GM21619 (cell line): ENCODE data around the gene SETX.

Experiments used
- ATAC-seq: cut with Tn5 transposase; IDR thresholded peaks from one replicate; pipeline ENCODE4 v1.9.1; 2021; ENCODE audit not compliant: unreplicated experiment

SETX gene

GRCh38 chr9:132364068-132364467, 9.3 kb upstream of the SETX start:
- no peak for ATAC-seq

DNA sequence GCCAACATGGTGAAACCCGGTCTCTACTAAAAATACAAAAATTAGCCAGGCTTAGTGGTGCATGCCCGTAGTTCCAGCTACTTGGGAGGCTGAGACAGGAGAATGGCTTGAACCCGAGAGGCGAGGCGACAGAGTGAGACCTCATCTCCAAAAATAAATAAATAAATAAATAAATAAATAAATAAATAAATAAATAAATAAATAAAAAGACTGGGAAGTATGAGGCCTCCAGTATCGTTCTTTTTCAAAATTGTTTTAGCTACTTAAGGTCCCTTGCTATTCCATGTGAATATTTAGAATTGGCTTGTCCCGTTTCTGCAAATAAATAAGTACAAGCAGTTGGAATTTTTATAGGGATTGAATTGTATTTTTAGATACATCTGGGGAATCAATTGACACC, 3.0 kb upstream of the SETX start:
- no peak for ATAC-seq

DNA sequence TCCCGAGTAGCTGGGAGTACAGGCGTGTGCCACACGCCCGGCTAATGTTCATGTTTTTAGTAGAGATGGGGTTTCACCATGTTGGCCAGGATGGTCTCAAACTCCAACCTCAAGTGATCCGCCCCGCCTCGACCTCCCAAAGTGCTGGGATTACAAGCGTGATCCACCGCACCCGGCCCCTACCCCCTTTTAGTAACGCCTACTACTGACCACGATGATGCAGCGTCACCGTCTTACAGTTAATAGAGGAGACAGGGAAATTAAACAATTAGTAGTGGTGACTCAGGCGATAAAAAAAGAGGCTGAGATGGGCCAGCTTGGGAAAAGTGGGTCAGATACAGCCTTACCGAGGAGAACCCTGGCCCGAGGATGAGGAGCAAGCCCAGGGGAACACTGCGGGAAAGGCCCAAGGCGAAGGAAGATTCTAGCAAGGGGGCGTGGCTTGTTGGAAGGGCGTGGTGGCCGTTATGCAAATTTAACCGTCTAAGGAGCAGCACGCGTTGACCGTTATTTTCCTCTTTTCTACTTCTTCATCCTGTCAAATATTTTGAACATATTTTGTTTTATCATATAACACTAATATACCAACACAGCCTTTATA, 1.6 kb upstream of the SETX start:
- ATAC-seq, result no peak

DNA sequence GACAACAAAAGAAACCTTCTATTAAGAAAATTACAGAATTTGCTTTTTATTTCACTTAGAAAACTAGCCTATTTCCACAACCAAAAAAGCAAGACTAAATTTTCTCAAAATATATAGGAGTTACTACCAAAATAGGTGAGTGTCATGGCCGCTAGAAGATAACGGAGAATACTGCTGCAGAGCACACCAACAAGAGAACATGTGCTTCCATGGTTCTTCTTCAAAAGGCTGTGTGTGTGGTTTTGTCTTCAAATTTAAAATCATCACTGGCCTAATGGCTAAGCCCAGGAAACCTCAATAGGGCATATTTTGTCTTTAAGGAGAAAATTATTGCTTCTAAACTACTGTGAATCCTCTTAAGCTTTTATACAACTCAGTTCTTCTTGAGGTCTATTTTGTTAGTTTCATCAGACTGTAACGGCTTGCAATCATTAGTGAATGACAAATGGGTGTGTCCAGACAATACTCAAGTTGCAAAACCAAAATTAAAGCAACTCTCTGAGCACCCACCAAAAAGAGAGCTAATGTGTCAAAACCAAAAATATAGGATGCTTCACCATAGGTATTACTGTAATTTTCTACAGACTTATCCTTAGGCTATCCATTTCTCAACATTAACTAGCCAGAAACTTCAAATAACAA, 3.3 kb downstream of the SETX start:
- ATAC-seq, result no peak

- ATAC-seq, result no peak
Observed at GRCh38 chr9:132350861-132351315, 3.9 kb downstream of the SETX start.

DNA sequence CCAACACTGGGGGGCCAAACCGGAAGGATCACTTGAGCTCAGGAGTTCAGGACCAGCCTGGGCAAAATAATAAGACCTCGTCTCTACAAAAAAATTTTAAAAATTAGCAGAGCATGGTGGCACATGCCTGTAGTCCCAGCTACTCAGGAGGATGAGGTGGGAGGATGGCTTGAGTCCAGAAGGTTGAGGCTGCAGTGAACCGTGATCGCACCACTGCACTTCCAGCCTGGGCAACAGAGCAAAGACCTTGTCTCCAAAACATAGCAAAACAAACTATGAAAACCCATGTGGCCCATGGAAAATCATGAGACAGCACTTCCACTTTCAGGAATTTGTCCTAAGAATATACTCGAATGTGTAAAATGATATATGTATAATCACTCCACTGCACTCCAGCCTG, 6.1 kb downstream of the SETX start:
- ATAC-seq, result no peak

- ATAC-seq, result no peak
Observed at GRCh38 chr9:132346177-132346576, 8.6 kb downstream of the SETX start.

DNA sequence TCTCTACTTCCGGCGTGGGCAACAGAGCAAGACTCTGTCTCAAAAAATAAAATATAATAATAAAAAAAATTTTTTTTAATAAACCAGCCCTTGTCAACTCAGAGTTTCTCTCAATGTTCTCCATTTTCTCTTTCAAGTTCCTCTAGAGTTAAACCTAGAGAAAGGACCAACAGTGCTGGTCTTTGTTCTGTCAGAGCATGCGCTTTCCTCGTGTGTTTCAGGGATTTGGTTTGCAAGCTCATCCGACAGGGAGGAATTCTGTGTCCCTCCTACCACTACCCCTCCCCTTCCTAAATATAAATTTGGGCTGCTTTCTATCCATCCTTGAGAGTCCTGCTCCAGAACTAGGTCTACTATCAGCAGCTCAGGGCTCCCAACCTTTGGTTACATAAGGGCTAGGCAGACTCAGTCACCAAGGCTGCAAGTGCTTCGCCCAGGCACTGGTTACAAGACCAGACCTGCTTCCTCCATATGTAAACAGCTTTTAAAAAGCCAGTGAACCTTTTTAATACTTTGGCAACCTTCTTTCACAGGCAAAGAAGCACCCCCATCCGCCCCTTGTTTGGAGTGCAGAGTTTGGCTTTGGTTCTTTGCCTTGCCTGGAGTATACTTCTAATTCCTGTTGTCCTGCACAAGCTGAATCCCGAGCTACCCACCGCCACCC, 13.5 kb downstream of the SETX start:
- no peak for ATAC-seq

DNA sequence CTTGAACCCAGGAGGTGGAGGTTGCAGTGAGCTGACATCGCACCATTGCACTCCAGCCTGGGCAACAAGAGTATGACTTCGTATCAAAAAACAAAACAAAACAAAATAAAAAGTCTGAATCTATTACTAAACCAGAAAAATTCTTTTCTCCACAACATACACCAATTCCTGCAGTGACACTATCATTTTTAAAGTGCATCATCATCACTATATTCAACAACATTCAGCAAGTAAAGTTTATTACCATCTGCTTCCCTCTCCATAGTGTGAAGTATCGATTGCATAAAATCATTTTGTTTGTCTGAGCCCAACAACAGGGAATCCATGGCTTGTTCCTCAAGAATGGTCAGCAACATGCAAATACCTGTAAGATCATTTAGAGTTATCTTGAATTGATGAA, 20.4 kb downstream of the SETX start:
- no peak for ATAC-seq

GRCh38 chr9:132333556-132333955, 21.2 kb downstream of the SETX start:
- ATAC-seq, result no peak

DNA sequence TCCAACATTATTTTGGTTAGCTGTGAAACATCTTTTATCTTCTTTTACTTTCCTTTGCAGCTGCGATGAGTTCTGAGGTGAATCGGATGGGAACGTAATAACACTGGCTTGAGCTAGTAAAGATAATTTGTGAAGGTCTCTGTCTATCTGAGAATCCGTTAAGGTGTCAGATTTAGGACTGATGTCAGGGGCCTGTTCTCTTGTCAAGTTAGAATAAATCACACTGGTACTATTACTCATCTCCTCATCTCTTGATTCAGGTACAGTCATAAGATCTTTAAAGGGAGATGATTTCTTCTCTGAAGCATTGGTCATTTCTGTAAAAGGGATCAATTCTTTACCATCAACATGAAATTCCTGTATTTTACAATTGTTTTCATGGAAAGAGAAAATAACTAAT, 26.2 kb downstream of the SETX start:
- ATAC-seq, result no peak

GRCh38 chr9:132327537-132327936, 27.2 kb downstream of the SETX start:
- ATAC-seq, result no peak

- no peak for ATAC-seq
Observed at GRCh38 chr9:132324425-132324824, 30.4 kb downstream of the SETX start.

GRCh38 chr9:132319421-132320110, 35.2 kb downstream of the SETX start:
- ATAC-seq, result no peak

DNA sequence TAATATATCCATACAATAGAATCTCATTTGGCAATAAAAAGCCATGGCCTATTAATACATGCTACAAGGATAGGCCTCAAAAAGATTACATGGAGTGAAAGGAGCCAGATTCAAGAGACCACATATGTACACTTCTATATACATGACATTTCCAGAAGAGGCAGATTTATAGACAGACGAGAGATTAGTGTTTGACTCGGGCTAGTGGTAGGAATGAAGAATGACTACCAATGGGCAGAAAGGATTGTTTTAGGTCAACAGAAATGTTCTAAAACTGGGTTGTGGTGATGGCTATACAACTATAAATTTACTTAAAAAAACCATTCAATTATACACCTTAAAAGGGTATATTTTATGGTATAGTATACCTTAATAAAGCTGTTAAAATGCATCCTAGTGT, 41.9 kb downstream of the SETX start:
- no peak for ATAC-seq

- no peak for ATAC-seq
Observed at GRCh38 chr9:132312426-132312825, 42.4 kb downstream of the SETX start.

DNA sequence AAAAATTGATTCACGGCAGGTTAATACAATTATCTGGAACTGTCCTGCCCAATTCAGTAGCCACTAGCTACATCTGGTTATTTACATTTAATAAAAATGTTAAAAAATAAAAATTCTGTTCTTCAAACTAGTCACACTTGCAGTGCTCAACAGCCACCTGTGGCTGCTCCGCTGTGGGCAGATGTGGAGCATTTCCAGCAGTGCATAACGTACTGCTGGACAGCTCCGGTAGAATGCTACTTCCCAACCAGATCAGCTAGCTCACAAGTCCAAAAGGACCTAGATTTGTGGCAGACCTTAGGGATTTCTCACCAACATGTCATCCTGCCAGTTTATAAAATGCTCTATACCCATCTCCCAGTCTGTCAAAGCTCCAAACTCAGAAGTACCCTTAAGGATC, 42.8 kb downstream of the SETX start:
- no peak for ATAC-seq

DNA sequence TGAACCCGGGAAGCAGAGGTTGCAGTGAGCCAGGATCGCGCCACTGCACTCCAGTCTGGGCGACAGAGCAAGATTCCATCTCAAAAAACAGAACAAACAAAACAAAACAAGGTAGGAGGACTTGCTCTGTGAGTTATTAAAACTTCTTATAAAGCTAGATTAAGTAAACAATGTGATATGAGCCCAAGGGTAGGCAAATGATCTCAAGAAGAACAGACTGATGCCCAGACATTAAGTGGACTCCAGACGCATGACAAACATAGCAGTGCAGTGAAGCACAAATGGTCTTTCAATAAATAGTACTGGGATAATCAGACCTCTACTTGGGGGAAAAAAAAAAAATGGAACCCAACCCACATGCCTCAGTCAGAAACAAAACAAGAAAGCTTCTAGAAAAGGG, 45.7 kb downstream of the SETX start:
- no peak for ATAC-seq

DNA sequence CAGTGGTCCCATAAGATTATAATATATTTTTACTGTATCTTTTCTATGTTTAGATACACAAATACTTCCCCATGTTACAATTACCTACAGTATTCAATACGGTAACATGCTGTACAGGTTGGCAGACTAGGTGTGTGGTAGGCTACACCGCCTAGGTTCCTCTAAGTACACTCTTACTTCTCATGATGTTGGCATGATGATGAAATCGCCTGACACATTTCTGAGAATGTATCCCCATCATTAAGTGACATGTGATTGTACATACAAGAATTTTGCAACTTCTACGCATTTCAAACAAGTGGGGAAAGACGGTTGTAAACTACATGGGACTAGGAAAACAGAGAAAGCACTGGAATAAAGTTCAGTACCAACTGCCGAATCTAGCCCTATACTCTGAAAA, 53.3 kb downstream of the SETX start:
- no peak for ATAC-seq

- no peak for ATAC-seq
Observed at GRCh38 chr9:132299221-132299620, 55.6 kb downstream of the SETX start.

DNA sequence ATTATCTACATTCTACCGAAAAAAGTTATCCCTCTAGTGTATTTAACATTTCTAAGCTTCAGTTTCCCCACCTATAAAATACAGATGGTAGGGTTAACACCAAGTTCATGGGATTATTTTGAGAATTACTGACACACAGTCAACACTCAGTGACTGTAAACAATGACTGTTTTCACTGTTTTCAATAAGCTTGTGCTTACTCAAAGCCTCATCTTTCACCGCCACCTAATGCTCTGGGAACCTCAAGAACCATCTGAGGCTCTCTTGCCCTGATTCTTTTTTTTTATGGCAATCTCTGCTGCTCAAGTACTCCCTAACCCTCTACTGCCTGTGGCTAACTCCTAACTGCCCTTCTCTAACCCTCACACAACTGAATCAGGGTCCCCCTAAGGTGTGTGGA, 59.6 kb downstream of the SETX start:
- ATAC-seq, result no peak

GRCh38 chr9:132293145-132293721, 61.6 kb downstream of the SETX start:
- ATAC-seq, result no peak
